OCI-LY7 (cell line): ENCODE data around the gene BRD7.

Experiments
- EZH2phosphoT487 ChIP-seq: fragments of 200-600 bp; sonication (generic); IDR thresholded peaks from 2 replicates; pipeline ENCODE4 v1.6.1; 2018; ENCODE audit warnings: low read depth, borderline replicate concordance, mild to moderate bottlenecking, mixed run types, antibody characterized with exemption, low read length, moderate library complexity, mixed read lengths
- TF ChIP-seq, protein P1 (sequence below): fragments of 200-600 bp; sonication (generic); conservative IDR thresholded peaks from 2 replicates; pipeline ENCODE4 v1.5.1; 2014; ENCODE audit warnings: mild to moderate bottlenecking, antibody characterized with exemption, low read length, moderate library complexity, mixed read lengths

DNA sequence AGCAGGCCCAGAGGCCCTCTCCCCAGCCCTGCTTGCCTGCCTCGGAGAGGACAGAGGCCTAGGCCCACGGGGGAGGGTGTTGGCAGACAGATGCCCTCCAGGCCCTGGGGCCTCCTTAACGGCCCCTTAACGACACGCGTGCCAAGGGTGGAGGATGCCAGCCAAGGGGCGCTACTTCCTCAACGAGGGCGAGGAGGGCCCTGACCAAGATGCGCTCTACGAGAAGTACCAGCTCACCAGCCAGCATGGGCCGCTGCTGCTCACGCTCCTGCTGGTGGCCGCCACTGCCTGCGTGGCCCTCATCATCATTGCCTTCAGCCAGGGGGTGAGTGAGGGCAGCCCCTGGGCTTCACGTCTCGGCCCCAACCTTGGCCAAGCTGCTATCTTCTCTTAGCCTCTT, 80.8 kb downstream of the BRD7 start:
- TF ChIP-seq, protein P1, sequence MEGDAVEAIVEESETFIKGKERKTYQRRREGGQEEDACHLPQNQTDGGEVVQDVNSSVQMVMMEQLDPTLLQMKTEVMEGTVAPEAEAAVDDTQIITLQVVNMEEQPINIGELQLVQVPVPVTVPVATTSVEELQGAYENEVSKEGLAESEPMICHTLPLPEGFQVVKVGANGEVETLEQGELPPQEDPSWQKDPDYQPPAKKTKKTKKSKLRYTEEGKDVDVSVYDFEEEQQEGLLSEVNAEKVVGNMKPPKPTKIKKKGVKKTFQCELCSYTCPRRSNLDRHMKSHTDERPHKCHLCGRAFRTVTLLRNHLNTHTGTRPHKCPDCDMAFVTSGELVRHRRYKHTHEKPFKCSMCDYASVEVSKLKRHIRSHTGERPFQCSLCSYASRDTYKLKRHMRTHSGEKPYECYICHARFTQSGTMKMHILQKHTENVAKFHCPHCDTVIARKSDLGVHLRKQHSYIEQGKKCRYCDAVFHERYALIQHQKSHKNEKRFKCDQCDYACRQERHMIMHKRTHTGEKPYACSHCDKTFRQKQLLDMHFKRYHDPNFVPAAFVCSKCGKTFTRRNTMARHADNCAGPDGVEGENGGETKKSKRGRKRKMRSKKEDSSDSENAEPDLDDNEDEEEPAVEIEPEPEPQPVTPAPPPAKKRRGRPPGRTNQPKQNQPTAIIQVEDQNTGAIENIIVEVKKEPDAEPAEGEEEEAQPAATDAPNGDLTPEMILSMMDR = no peak
- TF ChIP-seq EZH2phosphoT487 = no peak
